ENCODE results near the gene LSM11.
"Not testable (repeated sequence)": the region's sequence is repeated elsewhere in the genome, so short reads cannot be mapped to it uniquely, and the experiment has no call there.

Gene LSM11

DNA sequence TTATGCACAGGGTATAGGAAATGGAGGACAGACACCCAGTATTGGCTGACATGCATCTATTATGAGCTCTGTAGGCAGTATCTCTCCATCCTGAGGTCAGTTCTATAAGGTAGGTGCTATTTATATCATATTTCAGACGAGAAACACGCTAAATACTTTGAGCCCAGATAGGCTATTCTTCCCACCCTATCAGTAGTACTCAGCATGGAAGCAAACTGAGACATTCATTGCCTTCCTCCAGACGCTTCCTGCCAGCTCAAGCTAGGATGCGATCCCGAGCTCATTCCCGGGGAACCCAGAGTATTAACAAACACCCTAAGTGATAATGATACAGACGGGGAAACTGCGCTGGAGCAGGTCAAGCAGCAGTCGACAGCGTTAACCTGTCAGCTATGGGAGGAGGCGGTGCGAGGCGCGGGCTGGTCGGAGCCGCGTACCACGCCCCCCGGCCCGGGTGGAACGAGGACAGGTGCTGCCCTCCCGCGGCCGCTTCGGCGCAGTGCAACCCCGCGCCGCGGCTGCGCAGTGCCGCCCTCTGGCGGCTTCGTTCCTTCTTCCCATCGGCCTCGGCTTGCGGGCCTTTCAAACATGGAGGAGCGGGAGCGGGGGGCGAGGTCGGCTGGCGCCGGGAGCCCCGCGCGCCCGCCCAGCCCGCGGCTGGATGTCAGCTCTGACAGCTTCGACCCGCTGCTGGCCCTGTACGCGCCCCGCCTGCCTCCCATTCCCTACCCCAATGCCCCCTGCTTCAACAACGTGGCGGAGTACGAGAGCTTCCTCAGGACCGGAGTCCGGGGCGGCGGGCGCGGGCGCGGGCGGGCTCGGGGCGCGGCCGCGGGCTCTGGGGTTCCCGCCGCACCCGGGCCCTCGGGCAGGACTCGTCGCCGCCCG lies at the start of gene LSM11:
Gene LSM11, plus strand, starts transcription at position 550 of the 888 bp plus-strand sequence. Its CDS starts 39 bp downstream, at position 589.
- DNase-seq: peak in 1 of 2 experiments; percentile 50

DNA sequence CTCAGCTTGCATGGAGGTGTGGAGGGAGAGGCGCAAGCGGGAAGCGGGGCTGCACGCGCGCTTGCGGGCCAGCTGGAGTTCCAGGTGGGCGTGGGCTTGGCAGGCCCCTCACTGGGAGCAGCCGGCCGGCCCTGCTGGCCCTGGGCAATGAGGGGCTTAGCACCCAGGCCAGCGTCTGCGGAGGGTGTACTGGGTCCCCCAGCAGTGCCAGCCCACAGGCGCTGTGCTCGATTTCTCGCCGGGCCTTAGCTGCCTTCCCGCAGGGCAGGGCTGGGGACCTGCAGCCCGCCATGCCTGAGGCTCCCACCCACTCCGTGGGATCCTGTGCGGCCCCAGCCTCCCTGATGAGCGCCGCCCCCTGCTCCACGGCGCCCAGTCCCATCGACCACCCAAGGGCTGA lies 49.7 kb upstream of the LSM11 start:
- DNase-seq: not testable (repeated sequence)

DNA sequence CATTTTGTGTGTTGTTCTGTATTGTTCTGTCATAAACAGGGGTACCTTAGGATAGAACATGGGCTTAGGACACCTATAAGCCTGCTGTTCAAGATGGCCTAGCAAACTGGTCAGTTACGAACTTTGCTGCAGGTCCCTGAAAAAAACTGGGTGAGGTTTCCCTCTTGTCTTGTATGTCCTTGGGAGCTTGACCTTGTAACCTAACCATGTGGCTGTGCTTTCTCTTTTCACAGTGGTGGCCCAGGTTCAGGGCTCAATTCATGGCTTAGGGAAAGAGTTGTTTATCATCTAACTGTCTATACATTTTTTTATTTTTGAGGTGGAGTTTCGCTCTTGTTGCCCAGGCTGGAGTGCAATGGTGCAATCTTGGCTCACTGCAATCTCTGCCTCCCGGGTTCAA lies 47.4 kb upstream of the LSM11 start:
- DNase-seq: not testable (repeated sequence)

DNA sequence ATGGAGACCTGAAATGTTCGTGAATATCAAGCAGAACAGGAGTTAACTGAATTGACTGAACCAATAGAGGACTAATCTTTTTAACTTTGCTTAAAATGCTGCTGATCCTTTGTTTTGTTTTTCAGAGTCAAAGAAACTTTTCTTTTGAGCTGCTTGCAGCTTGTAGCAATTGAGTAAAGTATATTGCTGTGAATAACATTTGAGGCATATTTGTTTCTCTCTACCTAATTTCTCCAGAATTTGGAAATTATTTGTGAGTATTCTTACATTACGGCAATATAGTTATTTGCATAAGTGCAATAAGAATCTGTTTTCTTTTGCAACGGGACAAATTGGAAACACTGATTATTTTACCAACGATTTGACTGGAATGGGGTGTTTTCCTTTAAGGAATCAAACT lies 44.8 kb upstream of the LSM11 start:
- DNase-seq: not testable (repeated sequence)

DNA sequence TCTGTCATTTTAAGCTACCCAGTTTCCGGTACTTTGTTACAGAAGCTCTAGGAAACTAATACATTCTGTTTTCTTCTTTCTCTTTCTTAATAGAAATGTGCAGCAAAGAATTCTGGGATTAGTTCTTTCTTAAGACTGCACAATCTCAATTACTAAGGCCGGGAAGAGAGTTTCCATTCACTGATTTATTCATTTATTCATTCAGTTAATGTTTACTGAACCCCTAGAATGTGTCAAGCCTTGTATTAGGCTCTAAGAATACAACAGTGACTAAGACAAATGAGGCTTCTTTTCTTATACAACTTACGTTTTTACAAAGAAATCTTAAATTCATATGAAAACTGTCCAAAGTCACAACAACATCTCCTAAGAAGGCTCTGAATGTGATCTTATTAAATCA lies 39.8 kb upstream of the LSM11 start:
- DNase-seq: no peak

DNA sequence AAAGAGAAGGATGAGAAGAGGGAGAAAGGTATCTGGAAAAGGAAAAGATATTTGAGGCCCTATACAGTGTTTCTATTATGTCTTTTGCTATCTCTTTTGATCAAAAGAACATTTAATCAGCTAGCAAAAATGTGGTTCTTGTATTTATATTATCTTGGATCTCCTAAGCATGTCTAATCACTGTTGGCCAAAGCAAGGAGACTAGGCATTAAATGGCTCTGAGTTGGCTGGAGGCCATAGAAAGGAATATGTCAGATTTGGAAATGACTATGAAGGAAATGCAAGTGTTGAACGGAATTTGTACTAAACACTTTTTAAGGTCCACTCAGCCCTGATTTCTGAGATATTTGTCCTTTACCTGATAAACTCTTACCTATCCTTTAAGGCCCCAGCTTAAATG lies 34.6 kb upstream of the LSM11 start:
- DNase-seq: no peak

DNA sequence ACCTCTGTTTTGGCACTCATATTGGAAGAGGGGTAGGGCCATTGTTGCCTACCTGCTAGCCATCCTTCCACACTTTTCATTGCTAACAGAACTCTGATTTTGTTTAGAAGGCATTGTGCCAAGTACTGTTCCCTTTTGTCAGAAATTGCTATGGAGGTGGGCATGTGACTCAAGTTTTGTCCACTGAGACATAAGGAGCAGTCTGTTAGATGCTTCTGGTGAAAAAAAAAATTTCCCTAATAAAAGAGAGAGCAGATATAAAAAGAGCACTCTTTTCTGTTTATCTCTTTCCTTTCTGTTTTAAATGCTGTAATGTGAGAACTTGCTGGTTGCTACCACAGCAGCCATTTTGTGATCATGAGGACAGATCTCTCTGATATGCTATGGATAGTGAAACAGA lies 34.2 kb upstream of the LSM11 start:
- no peak for DNase-seq

DNA sequence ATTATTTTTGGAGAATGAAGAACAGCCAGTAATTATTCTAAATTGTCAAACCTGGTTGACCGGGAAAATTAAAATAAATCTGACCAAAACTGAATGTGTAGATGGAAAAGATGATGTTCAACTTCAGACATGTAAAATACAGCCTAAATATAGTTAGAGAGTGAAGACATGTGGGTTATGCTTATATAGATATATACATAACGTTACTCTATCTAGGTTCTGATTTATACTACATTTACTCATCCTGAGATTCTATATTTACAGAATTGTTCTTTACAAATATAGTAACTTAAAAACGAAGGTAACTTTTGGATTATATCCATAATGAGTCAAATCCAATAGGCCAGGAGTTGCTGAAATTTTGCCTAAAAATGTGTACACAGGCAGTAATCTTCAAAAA lies 33.1 kb upstream of the LSM11 start:
- DNase-seq: no peak

DNA sequence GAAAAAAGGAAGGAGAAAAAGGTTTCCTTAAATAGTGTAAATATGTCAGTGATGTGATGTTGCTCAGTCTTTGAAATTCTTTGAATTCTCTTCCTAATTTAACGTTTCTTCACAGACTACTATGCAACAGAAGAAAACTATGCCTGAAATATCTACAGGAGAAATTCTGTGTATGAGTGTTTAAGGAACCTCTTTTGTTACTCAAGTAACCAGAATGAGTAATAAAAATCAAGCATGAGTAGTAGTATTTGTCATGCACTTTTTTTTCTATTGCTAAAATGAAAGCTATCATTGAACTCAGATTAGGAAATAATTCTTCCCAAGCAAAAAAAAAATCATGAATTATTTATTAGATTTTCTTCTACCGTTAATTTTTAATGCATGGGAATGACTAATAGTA lies 32.6 kb upstream of the LSM11 start:
- DNase-seq: no peak

DNA sequence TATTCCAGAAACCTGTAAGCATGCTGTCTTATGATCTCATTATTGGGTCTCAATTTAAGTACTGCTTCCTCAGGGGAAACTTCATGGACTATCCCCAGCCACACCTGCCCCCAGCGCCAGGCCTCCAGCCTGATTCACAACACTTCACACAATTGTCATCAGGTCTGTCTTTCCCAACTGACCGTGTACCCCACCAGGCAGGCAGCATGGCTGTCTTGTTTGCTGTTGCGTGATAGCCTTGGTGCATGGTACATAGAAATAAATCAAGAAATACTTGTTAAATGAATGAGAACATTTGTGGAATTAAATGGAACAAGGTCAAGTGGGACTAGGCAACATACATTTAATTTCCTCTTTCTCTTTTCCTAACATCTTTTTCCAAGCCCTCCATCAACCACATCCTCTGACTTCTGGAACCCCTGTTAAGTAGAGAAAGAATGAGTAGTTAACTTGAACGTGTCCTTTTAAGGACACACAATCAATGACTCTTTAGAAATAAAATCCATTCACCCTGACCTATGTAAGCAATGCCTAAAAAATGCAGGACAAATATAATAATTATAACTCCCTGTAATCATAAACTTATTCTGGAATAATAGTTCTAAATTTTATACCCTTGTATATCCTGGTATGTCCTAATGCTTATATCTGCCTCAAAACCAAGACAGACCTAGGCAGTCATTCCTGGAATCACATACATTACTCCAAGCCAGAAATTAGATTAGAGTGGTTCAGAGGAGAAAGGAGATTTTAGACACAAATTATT lies 29.5 kb upstream of the LSM11 start:
- no peak for DNase-seq

DNA sequence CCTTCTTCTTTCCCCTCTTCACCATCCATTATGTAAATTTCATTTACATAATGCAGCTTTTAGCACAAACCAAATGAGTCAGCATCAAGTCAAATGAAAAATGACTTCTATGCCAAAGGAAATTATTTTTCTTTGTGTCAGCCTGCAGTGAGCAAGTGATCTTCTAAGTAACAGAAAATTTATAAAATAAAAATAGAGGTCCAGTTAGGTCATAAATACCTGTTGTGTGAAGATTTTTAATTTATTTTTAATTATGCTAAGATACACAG lies 29.0 kb upstream of the LSM11 start:
- no peak for DNase-seq

DNA sequence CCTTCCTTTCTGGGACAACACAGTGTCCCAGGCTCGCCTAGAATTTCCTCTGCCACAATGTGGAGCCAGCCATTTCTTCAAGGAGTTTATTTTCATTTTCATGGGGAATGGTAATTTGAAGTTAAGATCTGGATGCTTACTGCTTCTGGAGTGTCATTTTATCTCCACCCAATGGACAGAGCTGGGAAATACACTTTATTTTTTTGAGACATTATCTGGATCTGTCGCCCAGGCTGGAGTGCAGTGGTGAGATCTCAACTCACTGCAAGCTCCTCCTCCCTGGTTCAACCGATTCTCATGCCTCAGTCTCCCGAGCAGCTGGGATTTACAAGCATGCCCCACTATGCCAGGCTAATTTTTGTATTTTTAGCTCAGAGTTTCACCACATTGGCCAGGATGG lies 25.0 kb upstream of the LSM11 start:
- peak in 1 of 2 experiments; percentile 5 for DNase-seq

DNA sequence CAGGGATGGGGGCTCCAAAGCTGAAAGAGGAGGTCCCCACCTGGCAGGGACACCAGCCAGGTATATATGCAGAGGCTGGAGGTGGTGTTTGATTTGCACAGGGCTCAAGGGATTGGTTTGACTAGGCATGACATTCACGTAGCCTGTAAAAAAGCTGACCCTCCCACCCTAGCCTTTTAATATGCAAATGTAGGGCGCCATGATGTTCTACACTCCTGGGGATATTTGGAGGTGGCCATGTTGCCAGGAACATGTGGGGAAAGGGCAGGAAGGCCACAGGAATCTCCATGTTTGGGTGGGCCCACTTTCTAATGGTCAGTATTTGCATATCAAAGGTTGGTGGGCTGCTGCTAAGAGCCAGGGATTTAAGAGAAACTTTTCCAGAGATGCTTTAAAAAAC lies 24.3 kb upstream of the LSM11 start:
- no peak for DNase-seq

DNA sequence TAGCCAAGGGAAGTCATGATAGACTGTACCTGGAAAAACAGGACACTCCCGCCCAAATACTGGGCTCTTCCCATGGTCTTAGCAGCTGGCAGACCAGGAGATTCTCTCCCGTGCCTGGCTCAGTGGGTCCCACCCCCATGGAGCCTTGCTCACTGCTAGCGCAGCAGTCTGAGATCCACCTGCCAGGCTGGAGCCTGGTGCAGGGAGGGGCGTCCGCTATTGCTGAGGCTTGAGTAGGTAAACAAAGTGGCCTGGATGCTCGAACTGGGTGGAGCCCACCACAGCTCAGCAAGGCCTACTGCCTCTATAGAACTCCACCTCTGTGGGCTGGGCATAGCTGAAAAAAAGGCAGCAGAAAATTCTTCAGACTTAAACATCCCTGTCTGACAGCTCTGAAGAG lies 22.4 kb upstream of the LSM11 start:
- DNase-seq: no peak

DNA sequence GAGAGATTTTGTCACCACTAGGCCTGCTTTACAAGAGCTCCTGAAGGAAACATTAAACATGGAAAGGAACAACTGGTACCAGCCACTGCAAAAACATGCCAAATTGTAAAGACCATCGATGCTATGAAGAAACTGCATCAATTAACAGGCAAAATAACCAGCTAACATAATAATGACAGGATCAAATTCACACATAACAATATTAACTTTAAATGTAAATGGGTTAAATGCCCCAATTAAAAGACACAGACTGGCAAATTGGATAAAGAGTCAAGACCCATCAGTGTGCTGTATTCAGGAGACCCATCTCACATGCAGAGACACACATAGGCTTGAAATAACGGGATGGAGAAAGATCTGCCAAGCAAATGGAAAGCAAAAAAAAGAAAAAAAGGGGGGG lies 20.6 kb upstream of the LSM11 start:
- DNase-seq: not testable (repeated sequence)

DNA sequence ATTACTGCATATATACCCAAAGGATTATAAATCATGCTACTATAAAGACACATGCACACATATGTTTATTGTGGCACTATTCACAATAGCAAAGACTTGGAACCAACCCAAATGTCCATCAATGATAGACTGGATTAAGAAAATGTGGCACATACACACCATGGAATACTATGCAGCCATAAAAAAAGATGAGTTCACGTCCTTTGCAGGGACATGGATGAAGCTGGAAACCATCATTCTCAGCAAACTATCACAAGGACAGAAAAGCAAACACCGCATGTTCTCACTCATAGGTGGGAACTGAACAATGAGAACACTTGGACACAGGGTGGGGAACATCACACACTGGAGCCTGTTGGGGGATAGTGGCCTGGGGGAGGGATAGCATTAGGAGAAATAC lies 16.9 kb upstream of the LSM11 start:
- not testable (repeated sequence) for DNase-seq

DNA sequence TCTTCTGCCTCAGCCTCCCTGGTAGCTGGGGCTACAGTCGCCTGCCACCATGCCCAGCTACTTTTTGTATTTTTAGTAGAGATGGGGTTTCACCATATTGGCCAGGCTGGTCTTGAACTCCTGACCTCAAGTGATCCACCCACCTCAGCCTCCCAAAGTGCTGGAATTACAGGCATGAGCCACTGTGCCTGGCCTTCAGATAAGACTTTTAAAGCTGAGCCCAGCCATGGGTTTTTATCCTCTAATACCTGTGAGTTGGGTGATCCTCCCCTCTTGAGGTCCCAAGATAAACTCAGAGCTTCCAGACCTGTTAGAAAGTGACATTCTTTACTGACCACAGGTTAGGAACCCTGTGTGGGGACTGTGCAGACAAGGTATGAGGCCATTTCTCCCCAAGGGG lies 15.7 kb upstream of the LSM11 start:
- not testable (repeated sequence) for DNase-seq

DNA sequence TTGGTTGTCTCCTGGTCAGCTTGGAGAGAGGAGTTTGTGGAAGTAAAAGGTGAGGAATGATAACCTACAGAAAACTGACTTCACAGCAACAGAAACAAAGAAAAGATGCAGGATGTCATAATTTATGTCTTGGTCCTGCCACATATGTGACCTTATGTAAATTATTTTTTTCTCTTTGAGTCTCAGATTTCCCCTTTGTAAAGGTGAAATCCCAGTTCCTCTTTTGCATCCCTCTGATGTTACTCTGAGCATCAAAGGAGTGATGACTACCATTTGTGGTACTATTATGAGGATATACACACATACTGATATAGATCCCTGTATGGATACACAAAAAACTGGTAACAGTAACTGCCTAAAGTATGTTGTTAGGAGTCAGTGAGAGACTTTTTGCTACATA lies 13.7 kb upstream of the LSM11 start:
- no peak for DNase-seq

DNA sequence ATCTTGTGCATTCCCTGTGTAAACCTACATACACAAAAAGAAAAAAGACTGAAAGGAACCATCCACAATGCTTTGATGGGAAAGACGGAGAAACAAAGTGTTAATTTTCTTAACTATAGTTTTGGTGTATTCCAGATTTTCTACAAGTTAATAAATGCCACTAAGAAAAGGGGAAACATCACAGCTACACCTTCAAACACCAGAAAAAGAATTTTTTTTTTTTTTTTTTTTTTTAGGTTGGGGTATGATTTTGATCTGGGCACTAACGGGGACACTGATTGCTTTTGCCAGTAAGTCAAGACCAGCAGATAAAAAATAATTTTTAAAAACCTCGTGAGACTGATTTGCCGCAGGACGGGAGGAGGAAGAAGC lies 12.6 kb upstream of the LSM11 start:
- DNase-seq: no peak

DNA sequence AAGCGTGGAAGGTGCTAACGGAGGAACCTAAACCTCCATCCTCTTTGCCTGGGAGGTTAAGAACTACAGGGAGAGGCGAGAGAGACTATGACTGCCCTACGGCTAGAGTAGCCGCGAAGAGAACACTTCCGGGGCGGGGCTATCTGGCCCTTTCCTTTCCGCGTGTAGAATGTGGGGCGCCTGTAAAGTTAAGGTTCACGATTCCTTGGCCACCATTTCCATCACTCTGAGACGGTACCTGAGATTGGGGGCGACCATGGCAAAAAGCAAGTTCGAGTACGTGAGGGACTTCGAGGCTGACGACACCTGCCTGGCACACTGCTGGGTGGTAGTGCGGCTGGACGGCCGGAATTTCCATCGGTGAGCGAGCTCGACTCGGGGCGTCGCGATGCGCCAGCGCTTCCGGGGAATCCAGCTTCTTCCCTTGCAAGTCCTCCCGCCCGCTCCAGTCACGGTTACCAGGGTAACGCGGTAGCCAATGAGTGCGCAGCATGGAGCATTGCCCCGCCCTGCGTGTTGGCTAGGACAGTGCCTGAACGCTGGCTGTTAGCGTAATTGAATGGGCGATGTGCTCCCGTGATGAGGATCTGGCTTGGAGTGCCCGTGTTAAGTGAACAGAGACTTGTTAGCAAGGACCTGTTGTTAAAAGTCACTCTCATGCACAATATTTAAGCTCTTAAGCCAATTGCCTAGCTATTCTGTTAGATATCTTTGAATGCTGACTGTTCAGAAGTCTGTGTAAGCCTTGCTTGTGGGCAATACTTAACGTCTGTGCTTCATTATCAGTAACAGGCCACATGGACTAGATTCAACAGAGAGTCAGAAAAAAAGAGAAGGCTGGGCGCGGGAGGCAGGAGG lies 12.0 kb upstream of the LSM11 start, which contains the start of gene THG1L:
Gene THG1L, plus strand, starts transcription at position 149 of the 858 bp plus-strand sequence. Its CDS starts 21 bp downstream, at position 170.
- peak; percentile 97 to 100 for DNase-seq

DNA sequence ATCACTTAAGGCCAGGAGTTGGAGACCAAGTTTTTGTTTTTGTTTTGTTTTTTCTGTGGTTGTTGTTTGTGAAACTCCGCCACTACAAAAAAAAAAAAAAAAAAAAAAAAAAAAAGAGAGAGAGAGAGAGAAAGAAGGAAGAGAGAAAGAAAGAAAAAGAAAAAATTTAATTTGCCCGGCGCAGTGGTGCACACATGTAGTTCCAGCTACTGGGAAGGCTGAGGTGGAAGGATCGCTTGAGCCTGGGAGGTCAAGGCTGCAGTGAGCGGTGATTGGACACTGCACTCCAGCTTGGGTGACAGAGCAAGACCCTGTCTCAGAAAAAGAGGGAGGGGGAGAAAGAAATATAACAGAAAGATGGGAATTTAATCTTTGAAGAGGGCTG lies 11.4 kb upstream of the LSM11 start:
- no peak for DNase-seq

DNA sequence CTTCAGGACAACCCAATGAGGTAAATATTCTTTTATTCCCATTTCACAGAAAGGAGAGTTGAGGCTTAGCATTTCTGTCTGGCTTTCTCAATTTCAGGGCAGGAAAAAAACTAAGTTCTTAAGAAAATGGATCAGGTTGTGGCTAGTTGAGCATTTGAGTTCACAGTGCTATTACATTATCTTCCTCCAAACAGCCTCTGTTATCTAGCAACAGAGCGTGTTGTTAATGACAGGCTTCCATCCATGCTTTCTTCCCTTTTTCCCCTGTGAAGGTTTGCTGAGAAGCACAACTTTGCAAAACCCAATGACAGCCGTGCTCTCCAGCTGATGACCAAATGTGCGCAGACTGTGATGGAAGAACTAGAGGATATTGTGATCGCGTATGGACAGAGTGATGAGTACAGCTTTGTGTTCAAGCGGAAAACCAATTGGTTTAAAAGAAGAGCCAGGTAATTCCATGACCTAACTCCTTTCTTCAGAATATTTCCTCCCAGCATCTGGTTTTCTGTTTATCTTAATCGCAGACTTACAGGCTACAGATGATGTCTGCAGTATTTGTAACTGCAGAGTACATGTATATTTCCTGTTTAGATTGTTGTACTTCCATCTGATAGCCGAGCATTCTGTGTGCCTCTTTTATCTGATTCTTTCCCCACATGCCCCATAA lies 10.8 kb upstream of the LSM11 start:
- no peak for DNase-seq

DNA sequence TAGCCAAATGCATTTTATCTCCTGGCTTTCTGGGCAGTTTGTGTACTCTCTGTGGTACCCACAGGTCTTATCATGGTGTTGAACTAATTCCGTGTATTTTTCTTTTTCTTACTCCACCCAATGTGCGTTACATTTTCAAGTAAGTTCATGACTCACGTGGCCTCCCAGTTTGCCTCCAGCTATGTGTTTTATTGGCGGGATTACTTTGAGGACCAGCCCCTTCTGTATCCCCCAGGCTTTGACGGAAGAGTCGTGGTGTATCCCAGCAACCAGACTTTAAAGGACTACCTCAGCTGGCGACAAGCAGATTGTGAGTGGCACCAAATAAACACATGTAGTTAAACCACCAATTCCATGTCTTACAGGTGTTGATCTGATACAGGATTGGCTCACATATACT lies 9.1 kb upstream of the LSM11 start:
- DNase-seq: no peak
